Measurements from ENCODE around the gene NDUFAF5. TPM values are rescaled to one million over a fixed set of nuclear protein-coding genes. Genes with fewer than 3 reads are reported as not detected.

NDUFAF5 gene
- total RNA-seq, 4 donors from 2014 or later = 10.4 to 17.5 (median 12.9) TPM

GRCh38 chr20:13771853-13772453 lies 12.9 kb upstream of the NDUFAF5 start:
- TF ChIP-seq CTCF (IDR thresholded peaks at IDR 0.05) (no peak), POLR2A (IDR thresholded peaks at IDR 0.05) (no peak)
- no peak overlapping the region for H3K4me3 ChIP-seq (ENCODE audit: low read depth, poor library complexity, severe bottlenecking)
- intact Hi-C loops (cut with DNase I; ENCODE audit: low total_unique reads) = no loop called here
- DNase-seq (ENCODE audit: low spot score in 2 of 2) = no peak
- 54 to 55% methylated on average over 4 of the region's 4 CpGs for WGBS, 2 donors

- 62 to 73% methylated on average over 4 of the region's 4 CpGs for WGBS, 2 donors
Observed at GRCh38 chr20:13772529-13772928, 12.3 kb upstream of the NDUFAF5 start.

GRCh38 chr20:13775867-13776266 lies 9.0 kb upstream of the NDUFAF5 start:
- intact Hi-C loops (cut with DNase I; ENCODE audit: low total_unique reads) = no loop called here
- TF ChIP-seq POLR2A (IDR thresholded peaks at IDR 0.05) = no peak
- TF ChIP-seq CTCF (IDR thresholded peaks at IDR 0.05) = peak in 1 of 3 donors; percentile 10

More at GRCh38 chr20:13772529-13772928, 12.3 kb upstream of the NDUFAF5 start:
- DNase-seq (ENCODE audit: low spot score in 2 of 2) = no peak
- TF ChIP-seq POLR2A (IDR thresholded peaks at IDR 0.05) (no peak), CTCF (IDR thresholded peaks at IDR 0.05) (no peak)
- intact Hi-C loops (cut with DNase I; ENCODE audit: low total_unique reads) = no loop called here
- no peak overlapping the region for H3K4me3 ChIP-seq (ENCODE audit: low read depth, poor library complexity, severe bottlenecking)

GRCh38 chr20:13777171-13777601 lies 7.6 kb upstream of the NDUFAF5 start:
- H3K4me3 ChIP-seq (ENCODE audit: low read depth, poor library complexity, severe bottlenecking) = no peak overlapping the region
- DNase-seq (ENCODE audit: low spot score in 2 of 2) = no peak
- intact Hi-C loops (cut with DNase I; ENCODE audit: low total_unique reads) = no loop called here
- TF ChIP-seq POLR2A (IDR thresholded peaks at IDR 0.05) = no peak
- no peak for TF ChIP-seq CTCF (IDR thresholded peaks at IDR 0.05)
- WGBS, 2 donors = 34 to 39% methylated on average over 4 of the region's 4 CpGs

More at GRCh38 chr20:13775867-13776266, 9.0 kb upstream of the NDUFAF5 start:
- no peak for DNase-seq (ENCODE audit: low spot score in 2 of 2)
- WGBS, 2 donors = 78 to 80% methylated on average over 4 of the region's 4 CpGs
- no peak overlapping the region for H3K4me3 ChIP-seq (ENCODE audit: low read depth, poor library complexity, severe bottlenecking)

GRCh38 chr20:13778827-13779226 lies 6.0 kb upstream of the NDUFAF5 start:
- no peak for TF ChIP-seq POLR2A (IDR thresholded peaks at IDR 0.05)
- no peak for TF ChIP-seq CTCF (IDR thresholded peaks at IDR 0.05)
- WGBS, 2 donors = 95 to 100% methylated on average over 3 of the region's 3 CpGs
- H3K4me3 ChIP-seq (ENCODE audit: low read depth, poor library complexity, severe bottlenecking) = no peak overlapping the region
- intact Hi-C loops (cut with DNase I; ENCODE audit: low total_unique reads) = no loop called here
- no peak for DNase-seq (ENCODE audit: low spot score in 2 of 2)

- no peak overlapping the region for H3K4me3 ChIP-seq (ENCODE audit: low read depth, poor library complexity, severe bottlenecking)
- no peak for DNase-seq (ENCODE audit: low spot score in 2 of 2)
- TF ChIP-seq POLR2A (IDR thresholded peaks at IDR 0.05) = no peak
- no peak for TF ChIP-seq CTCF (IDR thresholded peaks at IDR 0.05)
- intact Hi-C loops (cut with DNase I; ENCODE audit: low total_unique reads) = no loop called here
- WGBS, 2 donors = 91 to 93% methylated on average over 13 of the region's 13 CpGs
Observed at GRCh38 chr20:13783528-13783927, 1.3 kb upstream of the NDUFAF5 start.

Measured in lower leg skin (tissue), 4 donors.